Measurements from ENCODE around the gene ELK1.

The ELK1 gene

GRCh38 chrX:47644557-47645091 lies 5.7 kb downstream of the ELK1 start:
- DNase-seq, result peak in 1 of 2 experiments; percentile 31

GRCh38 chrX:47643926-47644325 lies 6.4 kb downstream of the ELK1 start:
- no peak for DNase-seq

GRCh38 chrX:47638816-47639215 lies 11.5 kb downstream of the ELK1 start:
- no peak for DNase-seq

GRCh38 chrX:47637546-47638195 lies 12.7 kb downstream of the ELK1 start:
- no peak for DNase-seq

- DNase-seq, result no peak
Observed at GRCh38 chrX:47634871-47635575, 15.3 kb downstream of the ELK1 start.

- DNase-seq, result no peak
Observed at GRCh38 chrX:47633689-47634590, 16.4 kb downstream of the ELK1 start.

GRCh38 chrX:47632666-47633065 lies 17.7 kb downstream of the ELK1 start:
- no peak for DNase-seq

- DNase-seq, result no peak
Observed at GRCh38 chrX:47631676-47632075, 18.7 kb downstream of the ELK1 start.

- DNase-seq, result no peak
Observed at GRCh38 chrX:47629419-47630200, 20.8 kb downstream of the ELK1 start, which contains the start of gene CFP. CFP (minus strand) TSS chrX:47629930; CDS start chrX:47629844, 86 bp downstream.

GRCh38 chrX:47628982-47629381 lies 21.4 kb downstream of the ELK1 start:
- DNase-seq, result no peak

GRCh38 chrX:47625365-47625764 lies 25.0 kb downstream of the ELK1 start:
- no peak for DNase-seq

GRCh38 chrX:47623540-47624027 lies 26.8 kb downstream of the ELK1 start:
- peak; percentile 84 to 92 for DNase-seq

- DNase-seq, result no peak
Observed at GRCh38 chrX:47621851-47622250, 28.5 kb downstream of the ELK1 start.

- no peak for DNase-seq
Observed at GRCh38 chrX:47620303-47620685, 30.1 kb downstream of the ELK1 start.

- DNase-seq, result peak; percentile 28 to 62
Observed at GRCh38 chrX:47619486-47620302, 30.7 kb downstream of the ELK1 start, which contains the start of gene SYN1. SYN1 (minus strand) TSS chrX:47619857; CDS start chrX:47619728, 129 bp downstream.

- DNase-seq, result no peak
Observed at GRCh38 chrX:47618923-47619485, 31.4 kb downstream of the ELK1 start.

GRCh38 chrX:47614618-47615017 lies 35.7 kb downstream of the ELK1 start:
- DNase-seq, result no peak

- no peak for DNase-seq
Observed at GRCh38 chrX:47613082-47613481, 37.3 kb downstream of the ELK1 start.

GRCh38 chrX:47612418-47612817 lies 37.9 kb downstream of the ELK1 start:
- DNase-seq, result no peak

- no peak for DNase-seq
Observed at GRCh38 chrX:47611926-47612325, 38.4 kb downstream of the ELK1 start.

- DNase-seq, result no peak
Observed at GRCh38 chrX:47611489-47611888, 38.9 kb downstream of the ELK1 start.
